Bone marrow (tissue), 2 donors: ENCODE data around the gene TAX1BP1.
"Not testable (repeated sequence)": the region's sequence is repeated elsewhere in the genome, so short reads cannot be mapped to it uniquely, and the experiment has no call there.

Experiments used
- DNase-seq, 2 donors: peaks; one replicate each; lab custom pipeline; 2025; lab: John Stamatoyannopoulos, UW

Gene TAX1BP1

DNA sequence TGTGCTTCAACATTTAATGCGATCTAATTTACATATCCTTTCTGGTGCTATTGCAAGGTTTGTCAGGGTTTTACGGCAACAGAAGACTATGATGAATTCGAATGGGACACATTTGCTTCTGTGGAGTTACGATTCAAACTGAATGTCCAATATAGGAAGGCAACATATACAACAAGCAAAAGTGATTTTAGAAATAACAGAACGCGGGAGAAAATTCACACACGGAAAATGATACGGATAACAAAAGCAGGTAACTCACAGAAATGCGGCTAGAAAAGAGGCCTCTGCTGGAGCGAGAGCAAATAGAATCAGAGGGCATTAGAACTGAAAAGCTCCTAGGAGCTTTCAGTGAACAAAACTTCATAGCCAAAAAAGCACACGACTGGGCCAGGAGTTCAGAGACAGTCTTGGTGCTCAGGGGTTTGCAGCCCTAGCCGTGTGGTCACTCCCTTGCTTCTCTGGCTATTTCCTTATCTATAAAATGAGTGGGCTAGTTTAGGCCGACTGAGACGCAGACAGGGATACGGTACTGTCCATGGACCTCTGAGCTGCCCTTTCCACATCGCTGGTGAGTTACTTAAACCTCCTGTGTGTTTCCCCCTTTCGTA is 557 bp upstream of the TAX1BP1 start:
- DNase-seq, result peak in 1 of 2 donors; percentile 19

DNA sequence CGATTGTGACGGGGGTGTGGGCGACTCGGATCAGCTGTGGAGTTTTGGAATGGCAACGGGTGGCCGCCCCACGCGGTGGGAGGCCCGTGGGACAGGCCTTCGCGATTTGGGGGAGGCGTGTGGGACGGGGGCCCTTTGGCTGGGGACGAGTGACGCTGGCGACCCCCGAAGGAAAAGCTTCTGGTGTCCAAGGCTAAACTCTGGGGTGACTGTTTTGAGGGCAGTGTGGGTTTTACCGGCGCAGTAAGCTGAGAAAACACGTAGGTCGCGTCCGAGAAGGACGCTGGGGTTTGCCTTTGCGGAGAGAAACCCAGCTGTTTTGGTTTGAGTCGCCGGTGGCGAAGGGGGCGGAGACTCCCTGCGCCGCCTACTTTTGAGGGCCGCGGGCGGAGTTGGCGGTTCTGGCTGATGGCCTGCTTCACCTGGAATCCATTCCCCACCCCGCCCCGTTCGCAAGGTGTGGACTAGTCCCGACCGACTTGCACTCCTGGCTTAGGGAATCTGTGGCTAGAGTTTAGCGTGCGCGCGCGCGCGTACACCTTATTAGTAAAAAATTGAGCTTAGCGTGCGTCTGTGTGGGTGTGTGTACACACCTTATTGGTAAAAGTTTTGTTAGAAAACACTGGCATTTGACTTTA is 606 bp downstream of the TAX1BP1 start:
- peak; percentile 18 to 70 for DNase-seq

DNA sequence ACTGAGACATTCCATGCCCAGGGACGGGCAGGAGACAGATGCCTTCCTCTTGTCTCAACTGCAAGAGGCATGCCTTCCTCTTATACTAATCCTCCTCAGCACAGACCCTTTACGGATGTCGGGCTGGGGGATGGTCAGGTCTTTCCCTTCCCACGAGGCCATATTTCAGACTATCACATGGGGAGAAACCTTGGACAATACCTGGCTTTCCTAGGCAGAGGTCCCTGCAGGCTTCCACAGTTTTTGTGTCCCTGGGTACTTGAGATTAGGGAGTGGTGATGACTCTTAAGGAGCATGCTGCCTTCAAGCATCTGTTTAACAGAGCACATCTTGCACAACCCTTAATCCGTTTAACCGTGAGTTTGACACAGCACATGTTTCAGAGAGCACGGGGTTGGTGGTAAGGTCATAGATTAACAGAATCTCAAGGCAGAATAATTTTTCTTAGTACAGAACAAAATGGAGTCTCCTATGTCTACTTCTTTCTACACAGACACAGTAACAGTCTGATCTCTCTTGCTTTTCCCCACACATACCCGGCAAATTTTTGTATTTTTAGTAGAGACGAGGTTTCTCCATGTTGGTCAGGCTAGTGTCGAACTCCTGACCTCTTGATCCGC is 2.2 kb downstream of the TAX1BP1 start:
- DNase-seq, result not testable (repeated sequence)

DNA sequence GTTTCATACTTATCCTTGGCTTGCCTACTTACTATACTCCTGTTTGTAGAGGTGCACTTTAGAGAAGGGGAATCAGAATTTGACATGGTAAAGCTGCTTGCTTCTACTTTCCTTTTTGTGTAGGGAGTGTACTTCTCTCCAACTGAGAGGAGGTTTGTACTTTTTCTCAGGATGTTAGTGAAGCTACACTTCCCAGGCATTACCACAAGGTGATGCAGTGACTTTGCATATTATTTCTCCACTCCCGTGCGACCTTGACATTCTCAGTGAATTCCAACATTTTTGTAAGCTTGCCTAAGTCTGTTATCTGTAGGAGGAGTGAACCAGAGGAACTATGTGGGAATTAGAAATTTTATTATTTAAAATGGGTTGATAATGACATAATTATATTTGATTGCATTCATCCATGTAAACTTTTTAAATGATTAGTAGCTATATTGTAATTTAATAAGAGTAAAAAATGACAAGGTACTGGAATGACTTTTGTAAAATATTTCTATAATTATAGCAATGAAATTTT is 5.2 kb downstream of the TAX1BP1 start:
- DNase-seq, result no peak

DNA sequence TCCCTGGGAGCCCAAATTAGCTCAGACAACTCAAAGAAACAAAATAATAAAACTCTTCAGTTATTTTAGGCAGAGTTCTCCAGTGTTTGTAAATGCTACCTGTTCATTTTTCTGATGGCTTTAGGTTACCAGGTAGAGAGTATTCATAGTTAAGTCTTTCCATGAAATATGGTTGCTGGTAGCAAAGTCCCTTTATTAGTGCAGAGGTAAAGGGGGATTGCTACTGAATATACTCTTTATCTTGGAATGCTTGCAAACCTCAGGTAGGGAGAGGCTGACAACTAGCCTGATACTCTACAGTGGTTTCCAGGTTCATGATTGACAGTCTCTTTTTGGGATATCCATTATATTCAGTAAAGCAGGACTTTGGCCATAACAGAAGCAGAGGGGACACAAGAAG is 6.5 kb downstream of the TAX1BP1 start:
- DNase-seq, result no peak

DNA sequence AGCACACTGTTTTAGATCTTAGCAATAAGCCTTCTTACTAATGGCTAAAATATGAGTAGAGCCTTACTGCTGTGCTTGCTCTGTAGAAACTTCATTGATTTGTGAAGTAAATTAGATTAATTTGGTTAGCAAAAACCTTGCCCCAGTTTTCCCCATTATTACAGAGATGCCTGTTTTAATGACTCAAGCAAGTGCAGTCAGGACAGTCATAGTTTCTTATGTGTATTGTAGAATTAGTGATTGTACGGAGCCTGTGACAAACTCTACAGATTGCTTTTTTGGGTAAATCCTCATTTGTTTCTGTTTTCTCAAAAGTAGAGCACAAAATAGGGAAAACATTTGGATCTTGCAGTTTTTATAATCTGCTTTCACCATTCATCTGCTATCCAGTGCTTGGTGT is 7.0 kb downstream of the TAX1BP1 start:
- DNase-seq, result no peak

DNA sequence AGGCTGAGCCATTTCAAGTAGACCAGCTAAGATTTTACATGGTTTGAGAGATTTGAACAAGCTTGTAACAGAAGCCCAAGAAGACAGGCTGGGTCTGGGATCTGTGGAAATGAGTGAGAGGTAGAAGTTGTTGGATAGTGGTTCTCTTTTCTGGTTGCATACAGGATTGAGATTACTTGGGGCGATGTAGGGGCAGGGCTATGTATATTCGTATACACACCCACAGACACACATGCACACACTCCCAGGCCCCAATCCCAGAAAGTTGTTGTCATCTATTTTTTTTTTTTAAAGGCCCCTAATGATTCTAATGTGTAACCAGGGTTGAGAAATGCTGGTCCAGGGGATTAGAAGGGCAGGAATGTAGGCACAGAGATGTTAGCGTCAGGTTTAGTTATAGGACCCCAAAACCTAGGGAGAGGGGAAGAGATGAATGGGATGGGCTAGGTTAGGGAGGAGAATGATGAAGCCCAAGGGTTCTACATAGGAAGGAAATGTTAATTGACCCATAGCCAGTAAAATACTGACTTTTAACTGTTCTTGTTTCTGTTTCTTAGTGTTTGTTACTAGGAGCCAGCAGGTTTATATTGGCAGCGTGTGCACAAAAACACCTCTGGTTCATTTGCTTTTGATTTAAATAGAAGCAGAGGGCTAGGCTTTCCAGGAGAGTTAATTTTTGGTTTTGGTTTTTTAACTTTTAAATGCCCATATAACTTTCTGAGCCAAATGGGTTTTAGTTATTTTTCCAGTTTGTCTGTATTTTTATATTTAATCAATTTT is 7.8 kb downstream of the TAX1BP1 start:
- no peak for DNase-seq

DNA sequence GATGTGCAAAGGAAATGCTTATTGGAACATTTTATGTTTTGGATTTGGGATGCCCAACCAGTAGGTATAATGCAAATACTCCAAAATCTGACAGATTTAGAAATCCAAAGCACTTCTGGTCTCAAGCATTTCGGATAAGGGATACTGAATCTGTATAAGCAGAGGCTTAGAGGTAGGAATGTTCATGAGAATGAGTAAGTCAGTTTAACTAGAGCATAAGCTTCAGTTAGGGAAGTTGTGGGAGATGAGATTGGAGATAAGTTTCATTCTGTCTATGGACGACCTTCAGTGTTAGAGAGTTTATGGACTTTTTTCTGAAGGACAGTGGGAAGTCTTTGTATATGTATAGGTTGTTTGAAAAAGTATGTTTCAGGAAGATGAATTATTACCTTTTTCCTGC is 10.4 kb downstream of the TAX1BP1 start:
- peak in 1 of 2 donors; percentile 29 for DNase-seq

DNA sequence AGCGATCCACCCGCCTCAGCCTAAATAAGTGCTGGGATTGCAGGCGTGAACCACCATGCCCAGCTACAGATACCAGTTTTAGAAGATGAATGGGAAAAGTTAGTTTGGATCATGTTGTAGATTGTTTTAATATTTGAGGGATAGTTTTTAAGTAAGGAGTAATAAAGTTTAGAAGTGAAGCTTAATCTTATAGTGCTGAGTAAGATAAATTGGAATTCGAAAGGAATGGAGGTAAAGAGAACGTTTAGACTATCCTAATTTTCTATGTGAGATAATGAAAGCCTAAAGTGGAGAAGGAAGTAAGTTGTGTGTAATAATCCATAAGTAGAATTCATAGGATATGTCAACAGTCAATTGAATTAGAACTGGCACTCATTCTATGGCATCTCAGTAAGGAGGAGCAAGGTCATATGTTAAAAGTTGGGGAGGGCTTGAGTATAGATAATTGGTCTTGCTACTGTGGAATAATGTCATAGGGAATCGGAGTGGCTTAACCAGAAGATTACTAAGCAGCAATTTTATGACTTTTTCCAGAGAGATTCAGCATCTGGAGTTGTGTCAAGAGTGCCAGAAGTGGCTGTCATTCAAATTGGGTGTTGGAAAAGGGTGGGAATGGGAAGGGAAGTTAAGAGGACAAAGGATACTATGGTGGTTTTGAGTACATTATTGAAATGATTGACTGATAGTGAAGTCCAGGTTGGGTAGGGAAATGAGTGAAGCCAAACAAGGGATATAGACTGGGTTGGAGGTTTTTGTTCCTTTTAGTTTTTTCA is 12.1 kb downstream of the TAX1BP1 start:
- DNase-seq, result no peak

DNA sequence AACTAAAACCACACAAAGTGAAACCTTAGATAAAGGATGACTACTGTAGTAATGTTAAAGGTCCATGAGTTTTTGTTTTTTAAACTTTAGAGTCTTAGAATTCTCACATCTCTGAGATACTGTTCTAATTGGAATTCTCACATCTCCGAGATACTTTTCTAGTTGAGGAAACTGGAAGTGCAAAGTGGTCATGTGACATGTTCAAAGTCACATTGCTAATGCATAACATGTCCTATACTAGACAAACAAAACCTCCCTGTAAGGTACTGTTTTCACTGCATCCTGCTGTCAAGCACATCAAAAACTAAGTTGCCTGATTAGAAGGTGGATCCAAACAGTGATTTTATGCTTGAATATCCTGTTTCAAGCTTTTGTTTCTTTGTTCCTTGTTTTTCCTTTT is 13.9 kb downstream of the TAX1BP1 start:
- DNase-seq, result no peak

DNA sequence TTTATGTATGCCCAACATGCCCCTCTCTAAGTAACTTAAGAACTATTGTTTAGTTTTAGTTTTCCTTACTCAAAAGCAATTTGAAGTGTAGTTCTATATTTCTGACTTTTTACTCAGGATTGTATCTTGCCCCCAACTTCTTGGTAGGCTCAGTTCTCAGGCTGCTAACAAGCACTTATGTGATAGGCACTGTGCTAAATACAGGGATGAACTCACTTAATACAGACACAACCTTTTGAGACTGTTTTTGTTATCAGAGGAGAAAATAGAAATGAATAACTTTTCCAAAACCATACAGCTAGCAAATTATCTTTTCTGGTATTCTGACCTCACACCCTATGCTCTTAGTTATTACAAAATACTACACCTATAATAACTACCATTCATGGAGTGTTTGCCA is 16.3 kb downstream of the TAX1BP1 start:
- no peak for DNase-seq

DNA sequence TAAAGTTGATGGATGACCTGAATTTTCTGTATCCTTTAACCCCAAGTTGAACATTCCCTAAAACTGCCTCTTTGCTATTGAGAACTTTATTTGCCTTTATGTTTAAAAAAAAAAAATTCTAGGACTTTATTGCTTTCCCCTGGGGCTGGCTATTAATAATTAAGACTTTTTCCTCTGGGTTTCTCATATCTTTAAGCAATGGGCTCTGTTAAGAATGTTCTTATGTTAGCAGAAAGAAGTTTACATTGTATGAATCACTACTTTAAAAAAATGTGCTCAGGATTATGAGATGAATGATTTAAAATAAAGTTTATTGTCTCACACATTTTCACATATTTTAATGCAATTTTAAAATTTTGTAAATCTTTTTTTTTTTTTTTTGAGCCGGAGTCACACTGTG is 19.5 kb downstream of the TAX1BP1 start:
- DNase-seq, result no peak

DNA sequence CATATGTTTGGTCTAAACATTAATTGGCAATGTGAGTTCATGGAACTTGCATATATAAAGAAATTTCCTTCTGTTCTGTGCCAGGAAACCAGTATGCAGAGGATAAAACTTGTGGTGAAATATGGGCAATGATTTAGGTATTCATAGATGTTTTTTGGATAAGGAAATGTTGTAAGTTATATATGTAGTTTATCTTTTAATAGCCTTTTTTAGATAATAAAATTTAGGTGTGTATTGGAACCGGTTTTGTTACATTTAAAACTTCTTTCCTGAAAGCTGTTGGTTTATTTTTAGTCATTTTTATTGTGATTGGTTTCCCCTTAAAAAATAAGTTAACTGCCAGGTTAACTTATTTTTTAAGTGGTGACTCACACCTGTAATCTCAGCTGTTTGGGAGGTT is 22.1 kb downstream of the TAX1BP1 start:
- no peak for DNase-seq

DNA sequence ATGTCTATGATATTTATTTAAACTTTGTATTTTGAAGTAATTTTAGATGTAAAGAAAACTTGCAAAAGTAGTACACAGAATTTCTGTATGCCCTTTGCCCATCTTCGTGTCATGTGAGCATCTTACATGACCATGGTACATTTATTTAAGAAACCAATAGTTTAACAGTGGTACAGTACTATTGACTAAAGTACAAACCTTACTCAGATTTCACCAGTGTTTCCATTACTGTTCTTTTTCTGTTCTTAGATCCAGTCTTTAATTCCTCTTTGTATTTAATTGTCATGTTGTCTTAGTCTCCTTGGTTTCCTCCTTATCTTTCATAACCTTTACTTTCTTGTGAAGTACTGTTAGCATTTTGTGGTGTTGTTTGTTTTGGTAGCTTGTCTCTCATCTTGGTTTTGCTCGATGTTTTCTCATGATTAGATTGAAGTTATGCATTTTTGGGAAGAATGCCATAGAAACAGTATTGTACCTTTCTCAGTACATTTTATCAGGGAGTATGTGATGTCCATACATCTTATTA is 24.1 kb downstream of the TAX1BP1 start:
- DNase-seq, result no peak

DNA sequence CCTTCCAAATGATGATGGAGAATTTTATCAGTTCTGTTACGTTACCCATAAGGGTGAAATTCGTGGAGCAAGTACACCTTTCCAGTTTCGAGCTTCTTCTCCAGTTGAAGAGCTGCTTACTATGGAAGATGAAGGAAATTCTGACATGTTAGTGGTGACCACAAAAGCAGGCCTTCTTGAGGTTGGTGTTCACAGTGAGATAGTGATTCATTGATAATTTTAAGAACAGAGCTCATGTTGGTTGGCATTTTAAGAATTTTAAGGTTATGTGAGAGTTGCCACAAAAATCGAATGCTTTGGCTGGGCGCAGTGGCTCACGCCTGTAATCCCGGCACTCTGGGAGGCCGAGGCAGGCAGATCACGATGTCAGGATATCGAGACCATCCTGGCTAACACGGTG is 25.9 kb downstream of the TAX1BP1 start:
- DNase-seq, result no peak

DNA sequence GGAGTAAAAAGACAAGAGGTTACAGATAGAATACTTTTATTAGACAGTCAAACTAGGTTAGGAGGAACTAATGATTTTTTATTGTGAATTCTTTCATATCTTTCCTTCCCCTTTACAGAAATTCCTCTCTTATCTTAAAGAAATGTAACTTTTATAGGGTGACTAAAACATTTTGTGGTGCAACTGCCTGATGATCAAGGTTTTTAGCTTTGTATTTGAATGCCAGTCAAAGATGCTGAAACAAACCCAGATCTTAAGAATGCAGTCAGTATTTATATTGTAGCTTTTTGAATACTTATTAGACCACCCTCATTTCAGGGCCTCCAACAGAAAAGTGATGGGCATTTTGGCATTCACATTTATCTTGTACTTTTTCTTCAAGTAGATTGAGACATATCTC is 27.4 kb downstream of the TAX1BP1 start:
- no peak for DNase-seq

DNA sequence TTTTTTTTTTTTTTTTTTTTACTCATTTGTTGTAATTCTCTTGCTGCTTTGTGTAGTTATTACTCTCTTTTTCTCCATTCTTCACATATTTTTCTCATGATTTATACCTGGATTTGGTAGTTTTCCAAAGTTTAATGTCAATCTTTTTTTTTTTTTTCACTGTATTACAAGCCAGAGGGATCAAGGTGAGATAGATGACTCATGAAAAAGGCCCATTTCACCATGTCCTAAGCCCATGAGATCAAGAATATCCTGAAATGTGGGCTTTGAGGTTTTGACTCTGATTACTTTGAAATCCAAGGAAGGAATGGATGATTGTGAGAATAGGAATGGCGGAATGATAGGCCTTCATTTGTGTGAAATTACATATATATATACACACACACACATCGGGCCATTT is 31.1 kb downstream of the TAX1BP1 start:
- no peak for DNase-seq

DNA sequence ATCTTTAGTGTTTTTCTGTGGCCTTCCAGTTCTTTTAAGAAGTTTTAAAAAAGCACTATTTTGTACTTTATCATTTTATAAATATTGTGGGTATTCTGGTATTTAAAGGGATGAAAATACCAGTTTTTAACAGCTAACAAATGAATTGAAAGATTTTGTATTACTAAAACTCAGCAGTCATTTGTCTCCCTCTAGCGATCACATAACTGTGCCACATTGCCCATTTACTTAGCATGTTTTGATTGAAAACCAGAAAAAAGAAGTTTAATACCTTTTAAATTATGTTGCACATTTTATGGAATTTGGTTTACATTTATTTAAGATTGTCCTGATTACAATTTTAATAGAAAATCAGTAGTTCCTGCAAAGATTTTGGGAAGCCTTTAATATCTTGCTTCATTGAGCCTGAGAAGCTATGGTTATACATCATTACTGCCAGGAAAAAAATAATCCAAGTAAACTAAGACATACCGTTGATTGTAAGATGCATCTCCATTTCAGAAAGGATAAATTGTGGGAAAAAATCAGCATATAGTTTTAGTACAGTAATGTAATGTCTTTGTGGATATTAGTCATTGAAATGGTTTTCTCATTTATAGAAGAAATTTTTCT is 34.9 kb downstream of the TAX1BP1 start:
- peak in 1 of 2 donors; percentile 8 for DNase-seq

DNA sequence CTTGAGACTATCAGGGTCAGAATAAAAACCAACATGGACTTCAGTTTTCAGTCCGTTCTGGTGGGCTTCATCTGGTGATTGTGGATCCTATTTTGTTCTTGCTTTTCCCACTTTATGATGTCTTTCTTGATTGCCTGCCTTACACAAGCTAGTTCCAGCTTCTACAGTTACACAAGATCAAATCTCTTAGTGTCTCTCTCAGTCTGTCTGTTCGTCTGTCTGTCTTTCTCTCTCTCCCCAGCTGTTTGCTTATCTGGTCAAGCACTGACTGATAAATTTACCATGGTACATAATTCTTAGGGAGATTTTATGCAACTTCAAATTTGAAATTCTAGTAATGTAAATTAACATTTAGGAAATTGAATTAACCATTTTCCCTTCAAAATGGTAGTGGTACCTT is 35.8 kb downstream of the TAX1BP1 start:
- DNase-seq, result no peak

DNA sequence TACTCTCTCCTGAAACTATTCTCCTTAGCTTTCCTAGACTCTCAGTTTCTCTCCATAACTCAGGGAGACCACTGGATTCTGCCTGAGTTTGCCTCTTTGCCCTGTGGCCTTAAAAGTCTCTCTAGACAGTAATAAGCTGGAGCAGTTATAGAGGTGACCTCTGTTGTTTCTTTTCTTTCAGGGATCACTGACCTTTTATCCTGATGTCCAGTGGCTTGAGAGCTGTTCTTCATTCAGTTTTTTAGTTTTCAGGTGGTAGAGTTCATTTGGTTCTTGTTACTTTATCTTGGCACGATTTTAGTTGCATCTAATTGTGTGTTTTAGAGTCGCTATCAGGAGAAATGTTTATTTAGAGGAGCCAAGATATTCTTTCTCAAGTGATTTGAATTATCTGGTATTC is 37.7 kb downstream of the TAX1BP1 start:
- DNase-seq, result no peak

DNA sequence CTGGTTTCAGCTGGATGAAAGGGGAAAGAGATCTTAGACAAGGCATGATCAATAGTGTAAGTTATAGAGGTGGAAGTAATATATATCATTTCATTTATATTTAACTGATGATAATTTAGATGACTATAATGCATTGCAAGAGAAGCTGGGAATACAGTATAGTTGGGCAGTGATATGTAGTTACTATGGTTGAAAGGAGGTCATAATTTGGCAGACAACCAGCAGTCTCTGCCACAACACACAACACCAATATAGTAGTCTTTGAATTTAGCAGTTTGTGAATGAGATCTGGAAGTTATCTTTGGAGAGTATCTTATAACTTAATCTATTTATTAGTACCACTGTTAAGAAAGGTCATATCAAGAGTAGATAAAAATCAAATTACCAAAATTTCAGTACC is 39.9 kb downstream of the TAX1BP1 start:
- no peak for DNase-seq
